B cell (primary cell): Measurements from ENCODE around the gene GSTA1.
"Not testable (repeated sequence)": the region's sequence is repeated elsewhere in the genome, so short reads cannot be mapped to it uniquely, and the experiment has no call there.

ENCODE experiments used
- EZH2 ChIP-seq: IDR thresholded peaks from 2 replicates; pipeline ENCODE4 v1.6.1; 2012; ENCODE audit warnings: borderline replicate concordance, low read depth, mild to moderate bottlenecking, moderate library complexity, low read length; ENCODE audit not compliant: insufficient read depth, poor library complexity, severe bottlenecking
- TF ChIP-seq, protein P1 (sequence below): fragments of 200-600 bp; IDR thresholded peaks from one replicate; pipeline ENCODE4 v1.8.0; 2022; ENCODE audit warnings: antibody characterized with exemption, mild to moderate bottlenecking

DNA sequence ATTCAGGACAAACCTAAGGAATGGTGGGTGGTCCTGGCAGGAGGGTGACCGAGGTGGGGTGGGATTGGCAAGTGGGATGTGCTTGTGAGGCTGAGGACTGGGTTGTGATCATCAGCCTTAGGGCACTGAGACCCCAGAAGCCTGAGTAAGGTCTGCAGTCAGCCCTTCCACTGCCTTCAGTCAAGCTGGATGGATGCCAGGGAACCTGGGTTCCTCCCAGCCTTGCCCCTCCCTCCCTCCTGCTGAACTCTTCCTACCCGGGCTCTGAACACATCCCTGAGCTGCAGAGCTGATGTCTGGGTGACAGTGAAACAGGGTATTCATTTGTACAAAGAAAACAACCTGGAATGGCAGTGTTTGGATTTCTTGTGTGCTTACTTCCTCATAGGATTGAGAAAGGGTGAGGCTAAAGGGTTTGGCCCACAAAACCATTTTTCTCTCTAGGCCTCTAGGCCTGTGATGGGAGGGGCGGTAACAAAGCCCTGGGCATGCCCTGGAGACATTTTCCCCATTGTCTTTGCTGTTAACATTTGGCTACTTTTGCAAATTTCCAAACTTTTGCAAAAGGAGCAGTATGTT, 20.8 kb downstream of the GSTA1 start:
- TF ChIP-seq, protein P1, sequence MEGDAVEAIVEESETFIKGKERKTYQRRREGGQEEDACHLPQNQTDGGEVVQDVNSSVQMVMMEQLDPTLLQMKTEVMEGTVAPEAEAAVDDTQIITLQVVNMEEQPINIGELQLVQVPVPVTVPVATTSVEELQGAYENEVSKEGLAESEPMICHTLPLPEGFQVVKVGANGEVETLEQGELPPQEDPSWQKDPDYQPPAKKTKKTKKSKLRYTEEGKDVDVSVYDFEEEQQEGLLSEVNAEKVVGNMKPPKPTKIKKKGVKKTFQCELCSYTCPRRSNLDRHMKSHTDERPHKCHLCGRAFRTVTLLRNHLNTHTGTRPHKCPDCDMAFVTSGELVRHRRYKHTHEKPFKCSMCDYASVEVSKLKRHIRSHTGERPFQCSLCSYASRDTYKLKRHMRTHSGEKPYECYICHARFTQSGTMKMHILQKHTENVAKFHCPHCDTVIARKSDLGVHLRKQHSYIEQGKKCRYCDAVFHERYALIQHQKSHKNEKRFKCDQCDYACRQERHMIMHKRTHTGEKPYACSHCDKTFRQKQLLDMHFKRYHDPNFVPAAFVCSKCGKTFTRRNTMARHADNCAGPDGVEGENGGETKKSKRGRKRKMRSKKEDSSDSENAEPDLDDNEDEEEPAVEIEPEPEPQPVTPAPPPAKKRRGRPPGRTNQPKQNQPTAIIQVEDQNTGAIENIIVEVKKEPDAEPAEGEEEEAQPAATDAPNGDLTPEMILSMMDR, result not testable (repeated sequence)
- not testable (repeated sequence) for TF ChIP-seq EZH2
